Breast epithelium (tissue), 4 donors: ENCODE results near the gene ZFYVE9. TPM values are rescaled to one million over a fixed set of nuclear protein-coding genes. Genes with fewer than 3 reads are reported as not detected.

Experiments used
- DNase-seq, 2 donors: peaks; one replicate each; pipeline ENCODE4 v3.0.0-alpha.2; 2019; ENCODE audit warnings: low spot score in 2 of 2
- H3K27ac ChIP-seq, 2 donors: fragments of 200-600 bp; sonication (generic) in 1 of 2; one replicate each; pipeline ENCODE4 v1.5.1; 2016 to 2019; ENCODE audit warnings: mild to moderate bottlenecking in 1 of 2
- H3K27me3 ChIP-seq, 2 donors: fragments of 200-600 bp; sonication (generic) in 1 of 2; one replicate each; pipeline versions ENCODE4 v1.5.1 to v1.6.0; 2017 to 2019; ENCODE audit warnings: control low read depth in 1 of 2, mild to moderate bottlenecking in 1 of 2
- H3K36me3 ChIP-seq: fragments of 200-600 bp; one replicate; pipeline ENCODE4 v1.5.1; 2019
- H3K4me1 ChIP-seq, 2 donors: fragments of 200-600 bp; sonication (generic); one replicate each; pipeline ENCODE4 v1.5.1; 2016 to 2019; ENCODE audit warnings: control low read depth in 1 of 2
- H3K4me3 ChIP-seq, 3 donors: fragments of 200-600 bp; sonication (generic); 1 replicate in 2 of 3; 2 replicates in 1 of 3; pipeline ENCODE4 v1.5.1; 2016 to 2019; ENCODE audit warnings: mild to moderate bottlenecking in 3 of 3, moderate library complexity in 2 of 3
- H3K9me3 ChIP-seq, 2 donors: fragments of 200-600 bp; sonication (generic) in 1 of 2; one replicate each; pipeline ENCODE4 v1.5.1; 2016 to 2019; ENCODE audit warnings: control low read depth in 1 of 2
- CTCF ChIP-seq, 3 donors: fragments of 450-650 bp; IDR thresholded peaks; one replicate each; pipeline ENCODE4 v1.5.1; 2016 to 2017; ENCODE audit warnings: antibody characterized with exemption in 3 of 3, mild to moderate bottlenecking in 3 of 3, moderate library complexity in 3 of 3
- POLR2A ChIP-seq: fragments of 450-650 bp; IDR thresholded peaks from one replicate; pipeline ENCODE4 v1.6.1; 2016; ENCODE audit warnings: antibody characterized with exemption, mild to moderate bottlenecking, moderate library complexity
- POLR2AphosphoS5 ChIP-seq, 3 donors: sonication (generic); formaldehyde crosslinking; IDR thresholded peaks; one replicate each; pipeline ENCODE4 v1.6.1; 2017; ENCODE audit warnings: antibody characterized with exemption in 3 of 3
- intact Hi-C: fragments of 100-400 bp; cut with DNase I; formaldehyde crosslinking; loops from one replicate; pipeline ENCODE4 v1.15.1; 2023; ENCODE audit warnings: low total_unique reads
- total RNA-seq, 3 donors: library from RNA; depleted of rRNA; stranded (reverse); fragments of >200 nt; gene quantifications; one replicate each; pipeline ENCODE4 v1.1.0, GENCODE V29; 2016

Gene ZFYVE9
- total RNA-seq, 3 donors from 2014 or later, result 31.1 to 44.3 (median 32.8) TPM

- TF ChIP-seq POLR2A, result no peak
- no peak for TF ChIP-seq POLR2AphosphoS5 (IDR thresholded peaks at IDR 0.05)
- no peak for TF ChIP-seq CTCF (IDR thresholded peaks at IDR 0.05)
- H3K27ac ChIP-seq, result no peak overlapping the region
- no peaks in the 10 kb centered on the region for H3K27me3 ChIP-seq
- H3K4me1 ChIP-seq, result no peaks in the 10 kb centered on the region
- H3K36me3 ChIP-seq, result no peaks in the 10 kb centered on the region
- H3K9me3 ChIP-seq, result no peaks in the 10 kb centered on the region
- DNase-seq, result no peak
- intact Hi-C loops, result no loop called here
- H3K4me3 ChIP-seq, result no peak overlapping the region
These were observed 183.9 kb downstream of the ZFYVE9 start for GRCh38 chr1:52325786-52326185.

GRCh38 chr1:52328615-52329014 is 186.7 kb downstream of the ZFYVE9 start:
- no peaks in the 10 kb centered on the region for H3K4me1 ChIP-seq
- no peaks in the 10 kb centered on the region for H3K27me3 ChIP-seq
- no peak overlapping the region for H3K27ac ChIP-seq
- no peaks in the 10 kb centered on the region for H3K9me3 ChIP-seq
- H3K4me3 ChIP-seq, result no peak overlapping the region
- no peak for DNase-seq
- intact Hi-C loops, result no loop called here
- no peaks in the 10 kb centered on the region for H3K36me3 ChIP-seq
- TF ChIP-seq CTCF (IDR thresholded peaks at IDR 0.05) (no peak), POLR2A (no peak), POLR2AphosphoS5 (IDR thresholded peaks at IDR 0.05) (no peak)

GRCh38 chr1:52332411-52332810 is 190.5 kb downstream of the ZFYVE9 start:
- intact Hi-C loops, result no loop called here
- no peak for DNase-seq
- Histone ChIP-seq H3K4me1 (no peaks in the 10 kb centered on the region), H3K27me3 (no peaks in the 10 kb centered on the region), H3K9me3 (no peaks in the 10 kb centered on the region), H3K36me3 (no peaks in the 10 kb centered on the region), H3K27ac (no peak overlapping the region), H3K4me3 (no peak overlapping the region)
- no peak for TF ChIP-seq POLR2A
- no peak for TF ChIP-seq POLR2AphosphoS5 (IDR thresholded peaks at IDR 0.05)
- no peak for TF ChIP-seq CTCF (IDR thresholded peaks at IDR 0.05)

- H3K36me3 ChIP-seq, result no peaks in the 10 kb centered on the region
- intact Hi-C loops, result no loop called here
These were observed 193.1 kb downstream of the ZFYVE9 start for GRCh38 chr1:52334906-52335528.

More at GRCh38 chr1:52334906-52335528, 193.1 kb downstream of the ZFYVE9 start:
- Histone ChIP-seq H3K27ac (no peak overlapping the region), H3K4me3 (no peak overlapping the region), H3K9me3 (no peaks in the 10 kb centered on the region), H3K27me3 (no peaks in the 10 kb centered on the region), H3K4me1 (no peaks in the 10 kb centered on the region)
- TF ChIP-seq POLR2A (no peak), CTCF (IDR thresholded peaks at IDR 0.05) (no peak), POLR2AphosphoS5 (IDR thresholded peaks at IDR 0.05) (no peak)
- DNase-seq, result no peak
